Measurements from ENCODE around the gene RNPEP. TPM values are rescaled to one million over a fixed set of nuclear protein-coding genes. Genes with fewer than 3 reads are reported as not detected.
A peak's percentile ranks its signal among the peaks of the same experiment; 100 is the strongest.

Gene RNPEP
- total RNA-seq, 1 donor from 2014 or later = 51.4 TPM

GRCh38 chr1:202029171-202029665, 46.8 kb downstream of the RNPEP start:
- Mint-ChIP-seq H3K4me1 (ENCODE audit: unreplicated experiment) (peaks cover 16% of the 10 kb centered on the region), H3K27ac (ENCODE audit: unreplicated experiment) (peak overlapping the region; percentile 54), H3K27me3 (ENCODE audit: unreplicated experiment) (no peaks in the 10 kb centered on the region), H3K36me3 (ENCODE audit: unreplicated experiment) (no peaks in the 10 kb centered on the region), H3K4me3 (ENCODE audit: unreplicated experiment) (no peak overlapping the region), H3K9me3 (ENCODE audit: unreplicated experiment) (no peaks in the 10 kb centered on the region)
- TF ChIP-seq, protein P1, sequence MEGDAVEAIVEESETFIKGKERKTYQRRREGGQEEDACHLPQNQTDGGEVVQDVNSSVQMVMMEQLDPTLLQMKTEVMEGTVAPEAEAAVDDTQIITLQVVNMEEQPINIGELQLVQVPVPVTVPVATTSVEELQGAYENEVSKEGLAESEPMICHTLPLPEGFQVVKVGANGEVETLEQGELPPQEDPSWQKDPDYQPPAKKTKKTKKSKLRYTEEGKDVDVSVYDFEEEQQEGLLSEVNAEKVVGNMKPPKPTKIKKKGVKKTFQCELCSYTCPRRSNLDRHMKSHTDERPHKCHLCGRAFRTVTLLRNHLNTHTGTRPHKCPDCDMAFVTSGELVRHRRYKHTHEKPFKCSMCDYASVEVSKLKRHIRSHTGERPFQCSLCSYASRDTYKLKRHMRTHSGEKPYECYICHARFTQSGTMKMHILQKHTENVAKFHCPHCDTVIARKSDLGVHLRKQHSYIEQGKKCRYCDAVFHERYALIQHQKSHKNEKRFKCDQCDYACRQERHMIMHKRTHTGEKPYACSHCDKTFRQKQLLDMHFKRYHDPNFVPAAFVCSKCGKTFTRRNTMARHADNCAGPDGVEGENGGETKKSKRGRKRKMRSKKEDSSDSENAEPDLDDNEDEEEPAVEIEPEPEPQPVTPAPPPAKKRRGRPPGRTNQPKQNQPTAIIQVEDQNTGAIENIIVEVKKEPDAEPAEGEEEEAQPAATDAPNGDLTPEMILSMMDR (IDR thresholded peaks at IDR 0.05) = no peak
- DNase-seq (ENCODE audit: extremely low spot score, unreplicated experiment) = no peak

GRCh38 chr1:202029727-202030126, 47.3 kb downstream of the RNPEP start:
- Mint-ChIP-seq H3K4me1 (ENCODE audit: unreplicated experiment) (peaks cover 21% of the 10 kb centered on the region), H3K36me3 (ENCODE audit: unreplicated experiment) (no peaks in the 10 kb centered on the region), H3K9me3 (ENCODE audit: unreplicated experiment) (no peaks in the 10 kb centered on the region), H3K27me3 (ENCODE audit: unreplicated experiment) (no peaks in the 10 kb centered on the region), H3K27ac (ENCODE audit: unreplicated experiment) (peak overlapping the region; percentile 54), H3K4me3 (ENCODE audit: unreplicated experiment) (no peak overlapping the region)
- TF ChIP-seq, protein P1 (IDR thresholded peaks at IDR 0.05) = no peak
- DNase-seq (ENCODE audit: extremely low spot score, unreplicated experiment) = no peak

GRCh38 chr1:202031796-202032195, 49.3 kb downstream of the RNPEP start:
- no peak overlapping the region for H3K27ac Mint-ChIP-seq (ENCODE audit: unreplicated experiment)
- TF ChIP-seq, protein P1 (IDR thresholded peaks at IDR 0.05) = no peak

DNA sequence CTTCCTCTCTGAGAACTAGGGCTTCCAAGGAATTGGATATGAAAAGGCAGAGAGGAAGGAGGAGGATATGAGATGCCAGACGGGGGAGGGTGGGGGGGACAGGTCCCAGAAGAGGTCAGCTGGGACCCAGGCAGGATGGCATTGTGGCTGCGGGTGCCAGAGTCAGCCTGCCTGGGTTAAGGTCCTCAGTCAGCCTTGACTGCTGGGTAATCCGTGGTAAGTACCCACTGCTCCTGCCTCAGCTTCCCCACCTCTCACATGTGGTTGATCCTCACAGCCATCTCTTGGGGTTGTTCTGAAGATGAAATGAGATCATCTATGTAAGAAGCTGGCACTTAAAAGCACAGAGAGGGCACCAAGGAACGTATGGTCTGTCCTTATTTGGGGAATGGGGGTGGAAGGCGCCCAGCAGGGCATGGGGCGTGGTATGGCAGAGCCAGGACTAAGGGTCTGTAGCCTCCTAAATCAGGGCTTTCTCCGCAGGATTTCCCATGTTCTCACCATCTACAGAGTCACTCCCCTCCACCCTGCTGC, 51.8 kb downstream of the RNPEP start:
- Mint-ChIP-seq H3K9me3 (ENCODE audit: unreplicated experiment) (no peaks in the 10 kb centered on the region), H3K36me3 (ENCODE audit: unreplicated experiment) (no peaks in the 10 kb centered on the region), H3K4me1 (ENCODE audit: unreplicated experiment) (peaks cover 29% of the 10 kb centered on the region), H3K27ac (ENCODE audit: unreplicated experiment) (peak overlapping the region; percentile 88), H3K27me3 (ENCODE audit: unreplicated experiment) (no peaks in the 10 kb centered on the region), H3K4me3 (ENCODE audit: unreplicated experiment) (no peak overlapping the region)
- no peak for DNase-seq (ENCODE audit: extremely low spot score, unreplicated experiment)
- TF ChIP-seq, protein P1 (IDR thresholded peaks at IDR 0.05) = no peak

More at GRCh38 chr1:202031796-202032195, 49.3 kb downstream of the RNPEP start:
- no peak overlapping the region for H3K4me3 Mint-ChIP-seq (ENCODE audit: unreplicated experiment)
- H3K9me3 Mint-ChIP-seq (ENCODE audit: unreplicated experiment) = no peaks in the 10 kb centered on the region
- peaks cover 36% of the 10 kb centered on the region for H3K4me1 Mint-ChIP-seq (ENCODE audit: unreplicated experiment)
- H3K36me3 Mint-ChIP-seq (ENCODE audit: unreplicated experiment) = no peaks in the 10 kb centered on the region
- DNase-seq (ENCODE audit: extremely low spot score, unreplicated experiment) = no peak
- no peaks in the 10 kb centered on the region for H3K27me3 Mint-ChIP-seq (ENCODE audit: unreplicated experiment)

GRCh38 chr1:202034683-202035462, 52.4 kb downstream of the RNPEP start:
- H3K36me3 Mint-ChIP-seq (ENCODE audit: unreplicated experiment) = no peaks in the 10 kb centered on the region
- TF ChIP-seq, protein P1 (IDR thresholded peaks at IDR 0.05) = no peak
- peak overlapping the region; percentile 88 for H3K27ac Mint-ChIP-seq (ENCODE audit: unreplicated experiment)
- DNase-seq (ENCODE audit: extremely low spot score, unreplicated experiment) = peak; percentile 95
- no peak overlapping the region for H3K4me3 Mint-ChIP-seq (ENCODE audit: unreplicated experiment)
- no peaks in the 10 kb centered on the region for H3K27me3 Mint-ChIP-seq (ENCODE audit: unreplicated experiment)
- peaks cover 24% of the 10 kb centered on the region for H3K4me1 Mint-ChIP-seq (ENCODE audit: unreplicated experiment)
- H3K9me3 Mint-ChIP-seq (ENCODE audit: unreplicated experiment) = no peaks in the 10 kb centered on the region
